PC-3 (cell line): ENCODE measurements around the gene MID1.

ENCODE experiments used
- EZH2 ChIP-seq: fragments of 300-600 bp; sonication (generic); IDR thresholded peaks from one replicate; pipeline ENCODE4 v1.6.1; 2017; ENCODE audit warnings: antibody characterized with exemption, mild to moderate bottlenecking, low read length; ENCODE audit not compliant: unreplicated experiment
- TF ChIP-seq, protein P1 (sequence below): fragments of 300-600 bp; sonication (generic); conservative IDR thresholded peaks from 2 replicates; pipeline ENCODE4 v1.5.1; 2017; ENCODE audit warnings: antibody characterized with exemption, low read depth, mild to moderate bottlenecking, low read length

DNA sequence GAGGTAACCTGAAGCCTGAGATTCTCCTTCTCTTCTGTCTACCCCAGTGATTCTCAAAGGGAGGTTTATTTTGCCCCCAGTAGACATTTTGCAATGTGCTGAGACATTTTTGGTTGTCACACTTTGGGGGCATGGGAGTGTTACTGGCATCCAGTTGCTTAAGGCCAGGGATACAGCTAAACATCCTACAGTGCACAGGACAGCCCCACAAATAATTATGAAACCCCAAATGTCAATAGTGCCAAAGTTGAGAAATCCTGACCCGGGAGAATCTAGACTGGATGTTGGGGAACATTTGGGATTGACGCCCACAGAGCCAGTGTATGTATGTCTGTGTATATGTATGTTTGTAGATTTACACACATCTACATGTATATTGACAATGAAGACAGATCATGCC, 13.2 kb downstream of the MID1 start:
- TF ChIP-seq, protein P1, sequence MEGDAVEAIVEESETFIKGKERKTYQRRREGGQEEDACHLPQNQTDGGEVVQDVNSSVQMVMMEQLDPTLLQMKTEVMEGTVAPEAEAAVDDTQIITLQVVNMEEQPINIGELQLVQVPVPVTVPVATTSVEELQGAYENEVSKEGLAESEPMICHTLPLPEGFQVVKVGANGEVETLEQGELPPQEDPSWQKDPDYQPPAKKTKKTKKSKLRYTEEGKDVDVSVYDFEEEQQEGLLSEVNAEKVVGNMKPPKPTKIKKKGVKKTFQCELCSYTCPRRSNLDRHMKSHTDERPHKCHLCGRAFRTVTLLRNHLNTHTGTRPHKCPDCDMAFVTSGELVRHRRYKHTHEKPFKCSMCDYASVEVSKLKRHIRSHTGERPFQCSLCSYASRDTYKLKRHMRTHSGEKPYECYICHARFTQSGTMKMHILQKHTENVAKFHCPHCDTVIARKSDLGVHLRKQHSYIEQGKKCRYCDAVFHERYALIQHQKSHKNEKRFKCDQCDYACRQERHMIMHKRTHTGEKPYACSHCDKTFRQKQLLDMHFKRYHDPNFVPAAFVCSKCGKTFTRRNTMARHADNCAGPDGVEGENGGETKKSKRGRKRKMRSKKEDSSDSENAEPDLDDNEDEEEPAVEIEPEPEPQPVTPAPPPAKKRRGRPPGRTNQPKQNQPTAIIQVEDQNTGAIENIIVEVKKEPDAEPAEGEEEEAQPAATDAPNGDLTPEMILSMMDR: no peak
- no peak for TF ChIP-seq EZH2
